Muscle of arm (tissue), 12 donors: ENCODE measurements around the gene SIAE. TPM values are rescaled to one million over a fixed set of nuclear protein-coding genes. Genes with fewer than 3 reads are reported as not detected.

Source experiments
- DNase-seq: peaks from one replicate; pipeline ENCODE4 v3.0.0-alpha.2; 2013
- polyA plus RNA-seq, 12 donors: library from polyadenylated mRNA; unstranded; fragments of 120-200 nt; gene quantifications; one replicate each; pipeline ENCODE4 v1.2.1, GENCODE V29; 2013; ENCODE audit not compliant: insufficient read length in 12 of 12

The SIAE gene
- polyA plus RNA-seq, 12 donors = 4.7 to 23.3 (median 7.2) TPM; not detected in 1

- DNase-seq = no peak
Observed at GRCh38 chr11:124670732-124671131, 2.8 kb downstream of the SIAE start.

GRCh38 chr11:124669193-124669592 is 4.3 kb downstream of the SIAE start:
- peak; percentile 60 for DNase-seq

GRCh38 chr11:124667601-124668000 is 5.9 kb downstream of the SIAE start:
- no peak for DNase-seq

DNA sequence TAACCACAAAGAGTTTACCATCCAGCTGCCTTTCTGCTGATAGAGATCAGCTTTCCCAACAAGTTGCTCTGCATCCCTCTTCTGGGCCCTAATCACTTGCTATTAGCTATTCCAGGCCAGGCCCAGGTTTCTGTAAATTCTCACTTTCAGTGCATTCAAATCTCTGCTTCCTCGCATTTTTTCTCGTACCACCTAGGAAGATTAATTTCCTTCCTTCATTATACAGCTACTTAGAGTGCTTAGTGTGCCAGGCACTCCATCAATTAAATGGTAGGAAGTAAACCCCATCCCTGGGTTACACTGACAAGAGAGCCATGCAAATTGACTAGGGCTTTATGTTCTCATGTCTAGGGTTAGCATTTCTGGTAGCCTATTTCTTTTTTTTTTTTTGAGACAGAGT is 9.7 kb downstream of the SIAE start:
- DNase-seq = no peak

DNA sequence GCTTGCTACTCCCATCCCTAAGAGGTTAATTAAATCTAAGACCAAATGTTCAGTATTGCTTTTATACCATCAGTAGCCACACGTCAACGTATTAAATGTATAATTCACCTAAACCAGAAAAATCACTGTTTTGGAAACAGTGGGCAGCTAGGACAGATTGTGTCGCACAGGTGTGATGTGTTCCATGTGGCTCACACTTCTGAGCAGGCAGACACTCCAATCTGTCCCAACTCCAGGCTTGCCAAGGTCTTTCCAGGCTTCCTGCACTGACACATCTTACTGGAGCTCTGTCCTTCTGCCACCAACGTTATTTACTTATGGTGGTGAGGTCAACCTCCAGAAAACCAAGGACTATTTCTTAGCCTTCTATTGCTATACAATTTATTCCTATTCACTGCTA is 11.4 kb downstream of the SIAE start:
- DNase-seq = no peak

DNA sequence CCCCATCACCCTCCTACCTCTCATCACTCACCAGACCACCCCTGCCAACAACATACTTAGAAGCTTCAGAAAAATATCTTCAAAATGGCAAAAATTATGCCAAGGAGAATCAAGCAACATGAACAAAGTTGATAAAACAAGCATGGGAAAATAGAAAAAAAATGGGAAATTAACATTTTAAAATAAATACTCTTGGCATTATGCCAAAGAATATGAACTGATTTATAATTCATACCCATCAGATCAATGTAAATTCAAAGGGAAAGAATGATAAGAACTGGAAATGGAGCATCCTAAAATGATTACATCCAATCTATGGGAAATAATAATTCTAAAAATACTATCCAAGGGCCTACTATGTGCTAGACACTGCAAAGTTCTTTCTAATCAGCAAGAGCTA is 12.0 kb downstream of the SIAE start:
- DNase-seq = no peak

DNA sequence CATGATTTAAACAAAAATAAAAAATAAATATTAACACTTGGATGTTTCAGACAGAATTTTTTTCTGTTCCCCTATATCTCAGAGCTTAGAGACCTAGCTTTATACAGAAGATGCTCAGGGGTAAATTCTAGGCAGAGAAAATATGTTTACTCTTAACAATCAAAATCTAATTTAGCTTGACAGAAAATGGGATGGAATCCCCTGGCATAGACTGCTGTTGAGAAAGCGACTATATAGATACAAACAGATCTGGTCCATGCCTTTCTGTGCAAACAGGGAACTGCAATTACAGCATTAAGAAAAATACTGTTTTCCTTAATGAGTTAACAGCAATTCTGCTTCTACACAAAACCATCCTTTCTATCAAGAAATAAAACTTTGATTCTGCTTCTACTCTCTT is 14.6 kb downstream of the SIAE start:
- DNase-seq = no peak

- no peak for DNase-seq
Observed at GRCh38 chr11:124658501-124658900, 15.0 kb downstream of the SIAE start.

- no peak for DNase-seq
Observed at GRCh38 chr11:124657904-124658303, 15.6 kb downstream of the SIAE start.

GRCh38 chr11:124656774-124657630 is 16.5 kb downstream of the SIAE start:
- no peak for DNase-seq

GRCh38 chr11:124648610-124649009 is 24.9 kb downstream of the SIAE start:
- DNase-seq = no peak

GRCh38 chr11:124646148-124646547 is 27.4 kb downstream of the SIAE start:
- no peak for DNase-seq

GRCh38 chr11:124644426-124645280 is 28.9 kb downstream of the SIAE start:
- peak; percentile 60 for DNase-seq

- DNase-seq = peak; percentile 14
Observed at GRCh38 chr11:124643605-124644425, 29.7 kb downstream of the SIAE start.

GRCh38 chr11:124643042-124643604 is 30.4 kb downstream of the SIAE start:
- DNase-seq = no peak

- DNase-seq = no peak
Observed at GRCh38 chr11:124642628-124643027, 30.9 kb downstream of the SIAE start.

DNA sequence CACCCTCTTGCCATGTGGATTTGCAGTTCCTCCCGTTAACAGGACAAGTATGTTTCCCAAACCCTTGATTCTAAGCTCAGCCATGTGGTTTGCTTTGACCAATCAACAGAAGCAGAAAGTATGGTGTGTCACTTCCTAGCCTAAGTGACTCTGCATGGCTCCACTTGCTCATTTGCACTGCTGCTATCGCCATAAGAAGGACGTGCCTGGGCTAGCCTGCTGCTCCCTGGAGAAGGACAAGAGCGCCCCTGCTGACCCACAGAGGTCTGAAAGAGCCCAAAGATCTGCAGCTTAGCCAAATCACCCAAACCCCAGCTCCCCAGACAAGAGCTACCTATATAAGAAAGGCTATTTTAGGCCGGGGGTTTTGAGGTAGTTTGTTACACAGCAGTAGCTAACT is 32.9 kb downstream of the SIAE start:
- DNase-seq = no peak

DNA sequence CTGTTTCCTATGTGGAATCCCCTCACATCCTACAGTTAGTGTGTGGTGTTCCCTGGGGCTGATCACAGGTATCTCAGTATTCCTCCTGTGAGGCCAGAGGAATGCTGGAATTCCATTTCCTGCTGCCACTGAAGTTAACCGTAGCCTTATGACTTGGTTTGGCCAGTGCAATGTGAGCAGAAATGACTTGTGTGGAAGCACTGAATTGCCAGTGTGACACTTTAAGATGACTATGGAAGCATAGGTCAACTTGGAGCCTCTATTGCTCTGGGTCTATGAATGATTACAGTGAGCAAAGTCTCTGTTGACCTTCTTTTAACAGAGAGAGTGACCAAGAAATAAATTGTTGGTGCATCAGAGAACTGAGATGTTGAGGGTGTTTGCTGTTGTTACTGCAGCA is 34.4 kb downstream of the SIAE start:
- no peak for DNase-seq

DNA sequence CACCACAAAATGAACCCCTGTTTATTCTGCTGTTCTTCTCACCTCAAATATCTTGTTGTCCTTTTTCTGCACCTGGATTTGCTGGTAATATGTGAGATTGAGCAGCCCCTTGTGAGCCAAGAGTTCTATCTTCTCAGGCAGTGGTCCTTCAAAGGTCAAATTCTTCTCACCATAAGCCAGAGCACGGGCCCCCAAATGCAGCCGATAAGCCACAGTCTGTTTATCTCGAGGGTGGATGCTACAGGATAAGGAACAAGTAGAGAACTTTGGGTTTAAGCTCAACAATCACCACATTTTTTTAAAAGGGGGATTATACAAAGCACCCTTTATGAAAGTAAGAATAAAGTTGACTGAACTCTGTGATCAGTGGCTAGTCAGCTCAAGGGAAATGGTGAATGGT is 35.0 kb downstream of the SIAE start:
- no peak for DNase-seq

DNA sequence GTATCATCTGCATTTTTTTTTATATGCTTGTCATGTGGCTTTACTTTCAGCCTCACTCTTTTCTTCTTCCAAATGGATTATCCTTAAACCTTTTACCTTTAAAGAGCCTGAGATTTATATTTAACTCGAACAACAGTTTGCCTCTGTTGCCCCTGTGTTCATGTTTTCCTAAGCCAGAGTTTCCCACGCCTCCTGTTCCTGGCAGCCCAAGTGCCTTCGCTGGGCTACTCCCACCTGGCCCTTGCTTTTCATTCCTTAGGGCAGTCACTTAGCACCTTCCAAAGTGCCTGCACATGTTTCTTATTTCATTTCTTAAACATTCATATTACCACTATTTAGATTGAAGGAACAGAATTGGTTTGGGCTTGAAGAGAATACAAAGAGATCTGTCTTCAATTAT is 37.6 kb downstream of the SIAE start:
- no peak for DNase-seq

DNA sequence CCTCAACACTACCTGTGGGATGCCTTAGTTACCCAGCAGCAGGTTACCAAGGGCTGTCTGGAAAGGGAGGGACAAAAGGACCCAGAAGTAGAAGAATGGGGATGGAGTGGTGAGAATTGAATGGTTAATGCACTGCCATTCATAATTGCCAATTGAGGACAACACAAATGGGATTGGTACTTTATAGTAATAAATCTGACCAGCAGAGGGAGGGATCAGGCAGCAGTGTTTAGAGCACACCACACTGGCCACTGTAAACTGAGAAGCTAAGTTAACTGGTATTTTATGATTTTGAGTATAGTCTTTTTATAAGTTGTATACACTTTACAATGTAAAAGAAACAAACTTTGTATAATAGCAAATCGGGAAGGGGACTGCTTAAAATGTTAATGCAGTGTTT is 40.2 kb downstream of the SIAE start:
- DNase-seq = no peak

DNA sequence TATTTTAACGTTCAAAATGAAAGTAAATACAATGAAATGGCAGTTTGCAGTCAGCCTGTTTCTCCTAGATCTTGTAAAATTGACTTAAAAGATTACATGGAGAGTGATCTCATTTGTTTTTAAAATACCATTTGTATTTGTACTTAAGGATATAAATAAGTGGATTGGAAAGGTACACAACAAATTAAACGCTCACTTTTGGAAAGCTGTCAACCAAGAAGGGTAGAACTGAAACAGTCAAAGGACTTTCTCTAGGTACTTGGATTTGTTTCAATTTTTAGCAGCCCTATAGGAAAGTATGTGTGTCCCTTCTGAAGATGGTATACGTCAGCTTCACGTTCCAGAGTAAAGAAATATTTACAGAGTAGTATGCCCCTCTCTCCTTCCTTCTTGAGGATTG is 43.6 kb downstream of the SIAE start:
- DNase-seq = no peak
